Measurements from ENCODE around the gene VPS54. TPM values are rescaled to one million over a fixed set of nuclear protein-coding genes. Genes with fewer than 3 reads are reported as not detected.
A peak's percentile ranks its signal among the peaks of the same experiment; 100 is the strongest.

The VPS54 gene
- total and polyA plus RNA-seq, 4 donors = 4.5 to 25.1 (median 13.3) TPM

DNA sequence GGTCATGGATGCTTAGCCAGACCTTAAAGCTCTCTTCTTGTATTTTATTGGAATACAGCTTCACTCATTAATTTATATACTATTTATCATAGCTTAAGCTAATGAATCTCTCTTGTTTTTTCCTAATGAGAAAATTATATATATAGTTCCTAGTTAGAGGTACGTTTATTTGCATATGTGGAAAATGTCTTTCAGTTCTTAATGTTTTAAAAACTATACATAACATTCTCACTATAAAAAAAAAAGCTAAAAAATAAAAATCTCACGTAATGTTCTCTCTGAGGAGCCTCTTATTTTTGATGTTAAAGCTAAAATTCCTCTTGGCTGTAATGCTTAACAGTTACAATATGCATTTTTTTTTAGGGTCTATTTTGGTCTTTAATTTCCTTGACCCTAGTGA lies 160.9 kb downstream of the VPS54 start:
- no peak overlapping the region for H3K4me3 ChIP-seq (ENCODE audit: low read depth in 1 of 3, low read length in 3 of 3)
- DNase-seq (ENCODE audit: low spot score) = no peak
- no peak overlapping the region for H3K27ac ChIP-seq (ENCODE audit: low read depth in 1 of 2, low read length in 2 of 2)
- H3K36me3 ChIP-seq (ENCODE audit: control insufficient read depth in 4 of 4, insufficient read depth in 3 of 4, low read depth in 1 of 4, low read length in 3 of 4) = peaks cover 0 to 65% (median 42%) of the 10 kb centered on the region in 4 donors
- no peaks in the 10 kb centered on the region for H3K9me3 ChIP-seq (ENCODE audit: control insufficient read depth in 4 of 4, low read length in 3 of 4)
- no peak for TF ChIP-seq HNF4G (IDR thresholded peaks at IDR 0.05)
- TF ChIP-seq, protein P1, sequence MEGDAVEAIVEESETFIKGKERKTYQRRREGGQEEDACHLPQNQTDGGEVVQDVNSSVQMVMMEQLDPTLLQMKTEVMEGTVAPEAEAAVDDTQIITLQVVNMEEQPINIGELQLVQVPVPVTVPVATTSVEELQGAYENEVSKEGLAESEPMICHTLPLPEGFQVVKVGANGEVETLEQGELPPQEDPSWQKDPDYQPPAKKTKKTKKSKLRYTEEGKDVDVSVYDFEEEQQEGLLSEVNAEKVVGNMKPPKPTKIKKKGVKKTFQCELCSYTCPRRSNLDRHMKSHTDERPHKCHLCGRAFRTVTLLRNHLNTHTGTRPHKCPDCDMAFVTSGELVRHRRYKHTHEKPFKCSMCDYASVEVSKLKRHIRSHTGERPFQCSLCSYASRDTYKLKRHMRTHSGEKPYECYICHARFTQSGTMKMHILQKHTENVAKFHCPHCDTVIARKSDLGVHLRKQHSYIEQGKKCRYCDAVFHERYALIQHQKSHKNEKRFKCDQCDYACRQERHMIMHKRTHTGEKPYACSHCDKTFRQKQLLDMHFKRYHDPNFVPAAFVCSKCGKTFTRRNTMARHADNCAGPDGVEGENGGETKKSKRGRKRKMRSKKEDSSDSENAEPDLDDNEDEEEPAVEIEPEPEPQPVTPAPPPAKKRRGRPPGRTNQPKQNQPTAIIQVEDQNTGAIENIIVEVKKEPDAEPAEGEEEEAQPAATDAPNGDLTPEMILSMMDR (IDR thresholded peaks at IDR 0.05; ENCODE audit: low read depth, low read length, missing input control) = no peak
- TF ChIP-seq SP1 (IDR thresholded peaks at IDR 0.05) = no peak
- TF ChIP-seq, protein P2, sequence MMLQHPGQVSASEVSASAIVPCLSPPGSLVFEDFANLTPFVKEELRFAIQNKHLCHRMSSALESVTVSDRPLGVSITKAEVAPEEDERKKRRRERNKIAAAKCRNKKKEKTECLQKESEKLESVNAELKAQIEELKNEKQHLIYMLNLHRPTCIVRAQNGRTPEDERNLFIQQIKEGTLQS (IDR thresholded peaks at IDR 0.05) = no peak
- no peak for TF ChIP-seq RXRA (IDR thresholded peaks at IDR 0.05)
- TF ChIP-seq YY1 (IDR thresholded peaks at IDR 0.05) = no peak
- TF ChIP-seq FOXA1 (IDR thresholded peaks at IDR 0.05) = no peak
- TF ChIP-seq, protein P3, sequence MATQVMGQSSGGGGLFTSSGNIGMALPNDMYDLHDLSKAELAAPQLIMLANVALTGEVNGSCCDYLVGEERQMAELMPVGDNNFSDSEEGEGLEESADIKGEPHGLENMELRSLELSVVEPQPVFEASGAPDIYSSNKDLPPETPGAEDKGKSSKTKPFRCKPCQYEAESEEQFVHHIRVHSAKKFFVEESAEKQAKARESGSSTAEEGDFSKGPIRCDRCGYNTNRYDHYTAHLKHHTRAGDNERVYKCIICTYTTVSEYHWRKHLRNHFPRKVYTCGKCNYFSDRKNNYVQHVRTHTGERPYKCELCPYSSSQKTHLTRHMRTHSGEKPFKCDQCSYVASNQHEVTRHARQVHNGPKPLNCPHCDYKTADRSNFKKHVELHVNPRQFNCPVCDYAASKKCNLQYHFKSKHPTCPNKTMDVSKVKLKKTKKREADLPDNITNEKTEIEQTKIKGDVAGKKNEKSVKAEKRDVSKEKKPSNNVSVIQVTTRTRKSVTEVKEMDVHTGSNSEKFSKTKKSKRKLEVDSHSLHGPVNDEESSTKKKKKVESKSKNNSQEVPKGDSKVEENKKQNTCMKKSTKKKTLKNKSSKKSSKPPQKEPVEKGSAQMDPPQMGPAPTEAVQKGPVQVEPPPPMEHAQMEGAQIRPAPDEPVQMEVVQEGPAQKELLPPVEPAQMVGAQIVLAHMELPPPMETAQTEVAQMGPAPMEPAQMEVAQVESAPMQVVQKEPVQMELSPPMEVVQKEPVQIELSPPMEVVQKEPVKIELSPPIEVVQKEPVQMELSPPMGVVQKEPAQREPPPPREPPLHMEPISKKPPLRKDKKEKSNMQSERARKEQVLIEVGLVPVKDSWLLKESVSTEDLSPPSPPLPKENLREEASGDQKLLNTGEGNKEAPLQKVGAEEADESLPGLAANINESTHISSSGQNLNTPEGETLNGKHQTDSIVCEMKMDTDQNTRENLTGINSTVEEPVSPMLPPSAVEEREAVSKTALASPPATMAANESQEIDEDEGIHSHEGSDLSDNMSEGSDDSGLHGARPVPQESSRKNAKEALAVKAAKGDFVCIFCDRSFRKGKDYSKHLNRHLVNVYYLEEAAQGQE (IDR thresholded peaks at IDR 0.05) = no peak
- TF ChIP-seq, protein P4, sequence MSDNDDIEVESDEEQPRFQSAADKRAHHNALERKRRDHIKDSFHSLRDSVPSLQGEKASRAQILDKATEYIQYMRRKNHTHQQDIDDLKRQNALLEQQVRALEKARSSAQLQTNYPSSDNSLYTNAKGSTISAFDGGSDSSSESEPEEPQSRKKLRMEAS (IDR thresholded peaks at IDR 0.05) = no peak
- TF ChIP-seq JUND (IDR thresholded peaks at IDR 0.05) = no peak
- TF ChIP-seq FOXA2 (IDR thresholded peaks at IDR 0.05) = no peak
- no peak overlapping the region for H3K9ac ChIP-seq (ENCODE audit: low read depth in 1 of 2, low read length in 2 of 2)
- no peaks in the 10 kb centered on the region for H3K27me3 ChIP-seq (ENCODE audit: control insufficient read depth in 4 of 4, insufficient read depth in 4 of 4, low read length in 3 of 4)
- peaks cover 1 to 46% (median 19%) of the 10 kb centered on the region in 4 donors for H3K4me1 ChIP-seq (ENCODE audit: control insufficient read depth in 4 of 4, insufficient read depth in 4 of 4, low read length in 3 of 4)
- WGBS = 93% methylated on average over 2 of the region's 2 CpGs

DNA sequence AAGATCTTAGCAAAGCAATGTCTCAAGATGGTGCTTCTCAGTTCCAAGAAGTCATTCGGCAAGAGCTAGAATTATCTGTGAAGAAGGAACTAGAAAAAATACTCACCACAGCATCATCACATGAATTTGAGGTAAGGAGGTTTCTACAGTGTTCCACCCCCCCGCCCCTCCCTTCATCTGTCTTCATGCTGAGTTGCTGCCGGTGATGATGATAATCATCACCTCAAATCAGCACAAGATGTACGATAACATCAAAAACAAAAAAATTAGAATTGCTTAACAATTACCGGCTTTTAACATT lies 163.0 kb downstream of the VPS54 start:
- peaks cover 0 to 46% (median 29%) of the 10 kb centered on the region in 4 donors for H3K36me3 ChIP-seq (ENCODE audit: control insufficient read depth in 4 of 4, insufficient read depth in 3 of 4, low read depth in 1 of 4, low read length in 3 of 4)
- DNase-seq (ENCODE audit: low spot score) = no peak
- peaks cover 8 to 54% (median 34%) of the 10 kb centered on the region in 4 donors for H3K4me1 ChIP-seq (ENCODE audit: control insufficient read depth in 4 of 4, insufficient read depth in 4 of 4, low read length in 3 of 4)
- no peaks in the 10 kb centered on the region for H3K9me3 ChIP-seq (ENCODE audit: control insufficient read depth in 4 of 4, low read length in 3 of 4)
- no peaks in the 10 kb centered on the region for H3K27me3 ChIP-seq (ENCODE audit: control insufficient read depth in 4 of 4, insufficient read depth in 4 of 4, low read length in 3 of 4)
- peak overlapping the region in 1 of 2 donors; percentile 14 for H3K9ac ChIP-seq (ENCODE audit: low read depth in 1 of 2, low read length in 2 of 2)
- 65% methylated on average over 5 of the region's 5 CpGs for WGBS
- H3K4me3 ChIP-seq (ENCODE audit: low read depth in 1 of 3, low read length in 3 of 3) = no peak overlapping the region
- H3K27ac ChIP-seq (ENCODE audit: low read depth in 1 of 2, low read length in 2 of 2) = peak overlapping the region in 1 of 2 donors; percentile 36
- no peak for TF ChIP-seq TAF1 (conservative IDR thresholded peaks at IDR 0.05)
- TF ChIP-seq, protein P1 (IDR thresholded peaks at IDR 0.05; ENCODE audit: low read depth, low read length, missing input control) = no peak
- TF ChIP-seq YY1 (IDR thresholded peaks at IDR 0.05) = no peak
- TF ChIP-seq JUND (IDR thresholded peaks at IDR 0.05) = no peak
- TF ChIP-seq HNF4G (IDR thresholded peaks at IDR 0.05) = no peak
- no peak for TF ChIP-seq EGR1 (IDR thresholded peaks at IDR 0.05; ENCODE audit: low read depth in 2 of 2)
- TF ChIP-seq RAD21 (IDR thresholded peaks at IDR 0.05) = no peak
- TF ChIP-seq, protein P3 (IDR thresholded peaks at IDR 0.05) = no peak
- TF ChIP-seq, protein P2 (IDR thresholded peaks at IDR 0.05) = no peak
- TF ChIP-seq FOXA1 (IDR thresholded peaks at IDR 0.05) = no peak
- no peak for TF ChIP-seq GABPA (IDR thresholded peaks at IDR 0.05 in 1 of 2, conservative IDR thresholded peaks at IDR 0.05 in 1 of 2)
- no peak for TF ChIP-seq HNF4A (conservative IDR thresholded peaks at IDR 0.05)
- TF ChIP-seq, protein P4 (IDR thresholded peaks at IDR 0.05) = no peak
- TF ChIP-seq, protein P5, sequence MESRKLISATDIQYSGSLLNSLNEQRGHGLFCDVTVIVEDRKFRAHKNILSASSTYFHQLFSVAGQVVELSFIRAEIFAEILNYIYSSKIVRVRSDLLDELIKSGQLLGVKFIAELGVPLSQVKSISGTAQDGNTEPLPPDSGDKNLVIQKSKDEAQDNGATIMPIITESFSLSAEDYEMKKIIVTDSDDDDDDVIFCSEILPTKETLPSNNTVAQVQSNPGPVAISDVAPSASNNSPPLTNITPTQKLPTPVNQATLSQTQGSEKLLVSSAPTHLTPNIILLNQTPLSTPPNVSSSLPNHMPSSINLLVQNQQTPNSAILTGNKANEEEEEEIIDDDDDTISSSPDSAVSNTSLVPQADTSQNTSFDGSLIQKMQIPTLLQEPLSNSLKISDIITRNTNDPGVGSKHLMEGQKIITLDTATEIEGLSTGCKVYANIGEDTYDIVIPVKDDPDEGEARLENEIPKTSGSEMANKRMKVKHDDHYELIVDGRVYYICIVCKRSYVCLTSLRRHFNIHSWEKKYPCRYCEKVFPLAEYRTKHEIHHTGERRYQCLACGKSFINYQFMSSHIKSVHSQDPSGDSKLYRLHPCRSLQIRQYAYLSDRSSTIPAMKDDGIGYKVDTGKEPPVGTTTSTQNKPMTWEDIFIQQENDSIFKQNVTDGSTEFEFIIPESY (IDR thresholded peaks at IDR 0.05) = no peak
- no peak for TF ChIP-seq SP1 (IDR thresholded peaks at IDR 0.05)

All from liver (tissue), 9 donors.